Fibroblast of lung (primary cell): ENCODE results near the gene SMIM9. TPM values are rescaled to one million over a fixed set of nuclear protein-coding genes. Genes with fewer than 3 reads are reported as not detected.

Experiments
- DNase-seq, 2 donors: peaks; one replicate each; pipeline versions ENCODE4 v3.0.0 to v3.0.0-alpha.2; 2010; ENCODE audit warnings: low read depth in 2 of 2
- H2AFZ ChIP-seq: 2 replicates; pipeline ENCODE4 v1.5.1; 2012; ENCODE audit warnings: low read length, control low read depth, inconsistent platforms
- H3K27ac ChIP-seq: 2 replicates; pipeline ENCODE4 v1.5.1; 2011; ENCODE audit warnings: low read length, control low read depth; ENCODE audit not compliant: insufficient read depth
- H3K27me3 ChIP-seq: 2 replicates; pipeline ENCODE4 v1.5.1; 2011; ENCODE audit warnings: mild to moderate bottlenecking, low read length; ENCODE audit not compliant: control insufficient read depth, insufficient read depth
- H3K36me3 ChIP-seq: 2 replicates; pipeline ENCODE4 v1.5.1; 2011; ENCODE audit warnings: low read length; ENCODE audit not compliant: control insufficient read depth, insufficient read depth
- H3K4me1 ChIP-seq: 2 replicates; pipeline ENCODE4 v1.5.1; 2011; ENCODE audit warnings: low read length; ENCODE audit not compliant: control insufficient read depth, insufficient read depth; ENCODE audit errors: extremely low read depth
- H3K4me2 ChIP-seq: 2 replicates; pipeline ENCODE4 v1.5.1; 2011; ENCODE audit warnings: low read length, control low read depth; ENCODE audit not compliant: insufficient read depth; ENCODE audit errors: extremely low read depth
- H3K4me3 ChIP-seq, 4 experiments: fragments of 200-600 bp in 1 of 4; sonication (generic) in 1 of 4; replicated peaks in 1 of 4; 2 replicates each; pipeline ENCODE4 v1.5.1; 2011 to 2016; ENCODE audit warnings: low read length in 4 of 4, low read depth in 3 of 4, mild to moderate bottlenecking in 3 of 4, control low read depth in 2 of 4, inconsistent platforms in 1 of 4, mixed read lengths in 1 of 4; ENCODE audit not compliant: insufficient read depth in 1 of 4; ENCODE audit errors: control extremely low read depth in 1 of 4
- H3K79me2 ChIP-seq: 2 replicates; pipeline ENCODE4 v1.5.1; 2012; ENCODE audit warnings: mild to moderate bottlenecking, low read length, inconsistent platforms; ENCODE audit not compliant: control insufficient read depth, insufficient read depth
- H3K9ac ChIP-seq: 2 replicates; pipeline ENCODE4 v1.5.1; 2011; ENCODE audit warnings: mild to moderate bottlenecking, low read length, control low read depth; ENCODE audit not compliant: insufficient read depth
- H3K9me3 ChIP-seq: 2 replicates; pipeline ENCODE4 v1.5.1; 2012; ENCODE audit warnings: low read depth, low read length; ENCODE audit not compliant: control insufficient read depth, insufficient read depth
- H4K20me1 ChIP-seq: 2 replicates; pipeline ENCODE4 v1.5.1; 2011; ENCODE audit warnings: low read length; ENCODE audit not compliant: control insufficient read depth, insufficient read depth; ENCODE audit errors: extremely low read depth
- EZH2 ChIP-seq: IDR thresholded peaks from 2 replicates; pipeline ENCODE4 v1.5.1; 2012; ENCODE audit warnings: low read length, control low read depth, mild to moderate bottlenecking; ENCODE audit errors: missing control alignments
- polyA plus RNA-seq, 2 donors: library from polyadenylated mRNA; depleted of rRNA in 1 of 2; stranded (reverse) in 1 of 2; unstranded in 1 of 2; fragments of >200 nt; gene quantifications; 2 replicates each; pipeline ENCODE4 v1.2.1, GENCODE V29; 2011 to 2012; ENCODE audit warnings: missing spikeins in 1 of 2
- total RNA-seq: library from RNA; depleted of rRNA; stranded (reverse); fragments of >200 nt; gene quantifications from 2 replicates; pipeline ENCODE4 v1.2.1, GENCODE V29; 2014
- TF ChIP-seq, protein P1 (sequence below), 2 donors: IDR thresholded peaks in 1 of 2; conservative IDR thresholded peaks in 1 of 2; 1 replicate in 1 of 2; 2 replicates in 1 of 2; pipeline ENCODE4 v1.5.1; 2011 to 2012; ENCODE audit warnings: low read length in 2 of 2, control low read depth in 1 of 2, inconsistent platforms in 1 of 2, low read depth in 1 of 2, mild to moderate bottlenecking in 1 of 2

Gene SMIM9
- total and polyA plus RNA-seq, 2 donors (not counting 1 experiment from before 2014, with no cell fraction given) = not detected

DNA sequence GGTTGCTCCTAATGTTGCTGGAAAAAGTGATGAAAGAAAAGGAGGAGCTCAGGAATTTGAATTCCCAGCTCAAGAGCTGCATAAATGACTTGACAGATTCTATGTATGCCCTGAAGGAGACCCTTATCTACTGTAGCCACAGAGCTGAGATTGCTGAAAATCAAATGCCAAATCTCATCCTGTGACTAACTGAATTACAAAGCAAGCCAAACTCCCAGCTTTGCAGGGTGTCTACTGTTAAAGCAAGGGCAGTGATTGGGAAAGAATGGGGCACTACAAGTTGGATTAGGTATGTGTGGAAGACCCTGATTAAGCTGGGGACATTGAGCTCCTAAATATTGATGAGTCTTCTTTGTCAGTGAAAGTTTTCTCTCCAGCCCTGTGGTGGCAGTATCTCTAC, 20.8 kb upstream of the SMIM9 start:
- H3K36me3 ChIP-seq = no peaks in the 10 kb centered on the region
- no peaks in the 10 kb centered on the region for H3K27me3 ChIP-seq
- H4K20me1 ChIP-seq = no peaks in the 10 kb centered on the region
- H3K9ac ChIP-seq = no peak overlapping the region
- no peaks in the 10 kb centered on the region for H3K79me2 ChIP-seq
- H3K4me3 ChIP-seq = no peak overlapping the region
- TF ChIP-seq, protein P1, sequence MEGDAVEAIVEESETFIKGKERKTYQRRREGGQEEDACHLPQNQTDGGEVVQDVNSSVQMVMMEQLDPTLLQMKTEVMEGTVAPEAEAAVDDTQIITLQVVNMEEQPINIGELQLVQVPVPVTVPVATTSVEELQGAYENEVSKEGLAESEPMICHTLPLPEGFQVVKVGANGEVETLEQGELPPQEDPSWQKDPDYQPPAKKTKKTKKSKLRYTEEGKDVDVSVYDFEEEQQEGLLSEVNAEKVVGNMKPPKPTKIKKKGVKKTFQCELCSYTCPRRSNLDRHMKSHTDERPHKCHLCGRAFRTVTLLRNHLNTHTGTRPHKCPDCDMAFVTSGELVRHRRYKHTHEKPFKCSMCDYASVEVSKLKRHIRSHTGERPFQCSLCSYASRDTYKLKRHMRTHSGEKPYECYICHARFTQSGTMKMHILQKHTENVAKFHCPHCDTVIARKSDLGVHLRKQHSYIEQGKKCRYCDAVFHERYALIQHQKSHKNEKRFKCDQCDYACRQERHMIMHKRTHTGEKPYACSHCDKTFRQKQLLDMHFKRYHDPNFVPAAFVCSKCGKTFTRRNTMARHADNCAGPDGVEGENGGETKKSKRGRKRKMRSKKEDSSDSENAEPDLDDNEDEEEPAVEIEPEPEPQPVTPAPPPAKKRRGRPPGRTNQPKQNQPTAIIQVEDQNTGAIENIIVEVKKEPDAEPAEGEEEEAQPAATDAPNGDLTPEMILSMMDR (conservative IDR thresholded peaks at IDR 0.05 in 1 of 2, IDR thresholded peaks at IDR 0.05 in 1 of 2; ENCODE audit: low read depth in 1 of 2, low read length in 2 of 2) = no peak
- TF ChIP-seq EZH2 = no peak
- H3K4me2 ChIP-seq = no peak overlapping the region
- peak in 1 of 2 donors; percentile 20 for DNase-seq
- no peak overlapping the region for H3K27ac ChIP-seq
- H3K9me3 ChIP-seq = no peaks in the 10 kb centered on the region
- H3K4me1 ChIP-seq = no peaks in the 10 kb centered on the region
- H2AFZ ChIP-seq = no peak overlapping the region

DNA sequence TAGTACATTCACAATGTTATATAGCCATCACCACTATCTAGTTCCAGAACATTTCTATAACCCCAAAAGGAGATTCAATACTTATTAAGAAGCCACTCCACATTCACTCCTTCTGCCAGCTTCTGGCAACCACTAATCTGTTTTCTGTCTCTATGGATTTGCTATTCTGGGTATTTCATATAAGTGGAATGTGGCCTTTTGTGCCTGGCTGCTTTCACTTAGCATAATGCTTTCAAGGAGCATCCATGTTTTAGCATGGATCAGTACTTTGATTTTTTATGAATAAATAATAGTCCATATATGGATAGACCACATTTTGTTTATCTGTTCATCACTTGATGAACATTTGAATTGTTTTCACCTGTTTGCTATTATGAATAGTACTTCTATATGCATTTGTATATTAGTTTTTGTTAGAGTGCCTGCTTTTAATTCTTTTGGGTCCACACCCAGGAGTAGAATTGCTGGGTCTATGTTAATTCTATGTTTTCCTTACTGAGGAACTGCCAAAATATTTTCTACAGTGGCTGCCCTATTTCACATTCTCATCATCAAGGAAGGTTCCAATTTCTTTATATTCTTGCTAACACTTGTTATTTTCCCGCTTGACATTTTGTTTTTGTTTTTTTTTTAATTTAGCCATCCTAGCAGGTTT, 16.6 kb upstream of the SMIM9 start:
- H3K79me2 ChIP-seq = no peaks in the 10 kb centered on the region
- no peaks in the 10 kb centered on the region for H3K36me3 ChIP-seq
- no peaks in the 10 kb centered on the region for H3K9me3 ChIP-seq
- no peak overlapping the region for H3K4me2 ChIP-seq
- no peak overlapping the region for H3K27ac ChIP-seq
- H3K4me1 ChIP-seq = no peaks in the 10 kb centered on the region
- H4K20me1 ChIP-seq = no peaks in the 10 kb centered on the region
- H3K27me3 ChIP-seq = no peaks in the 10 kb centered on the region
- H3K4me3 ChIP-seq = no peak overlapping the region
- no peak for DNase-seq
- TF ChIP-seq, protein P1 (conservative IDR thresholded peaks at IDR 0.05 in 1 of 2, IDR thresholded peaks at IDR 0.05 in 1 of 2; ENCODE audit: low read depth in 1 of 2, low read length in 2 of 2) = no peak
- TF ChIP-seq EZH2 = no peak
- H3K9ac ChIP-seq = no peak overlapping the region
- H2AFZ ChIP-seq = no peak overlapping the region

DNA sequence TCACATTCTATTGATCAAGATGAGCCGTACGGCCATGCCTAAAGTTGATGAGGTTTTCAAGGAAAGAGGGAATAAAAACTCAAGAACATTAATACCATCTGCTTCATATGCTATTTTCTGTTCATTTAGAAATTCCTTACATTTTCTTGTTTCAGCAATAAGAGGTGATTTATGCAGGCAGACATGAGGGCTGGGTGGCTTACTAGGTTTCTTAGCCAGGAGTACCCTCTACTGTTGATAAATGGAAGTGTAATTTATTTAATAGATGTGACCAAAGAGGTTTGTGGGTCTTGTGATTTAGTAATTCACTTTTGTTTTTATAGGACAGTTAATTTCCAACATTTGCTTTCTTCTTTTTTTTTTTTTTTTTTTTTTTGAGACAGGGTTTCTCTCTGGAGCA, 6.4 kb upstream of the SMIM9 start:
- Histone ChIP-seq H3K9me3 (no peaks in the 10 kb centered on the region), H3K36me3 (no peaks in the 10 kb centered on the region), H3K4me2 (no peak overlapping the region), H3K9ac (no peak overlapping the region), H2AFZ (no peak overlapping the region), H3K4me1 (no peaks in the 10 kb centered on the region), H3K27ac (no peak overlapping the region), H3K79me2 (no peaks in the 10 kb centered on the region), H4K20me1 (no peaks in the 10 kb centered on the region), H3K4me3 (no peak overlapping the region), H3K27me3 (no peaks in the 10 kb centered on the region)
- peak; percentile 38 to 75 for DNase-seq
- no peak for TF ChIP-seq EZH2
- TF ChIP-seq, protein P1 (conservative IDR thresholded peaks at IDR 0.05 in 1 of 2, IDR thresholded peaks at IDR 0.05 in 1 of 2; ENCODE audit: low read depth in 1 of 2, low read length in 2 of 2) = peak; percentile 24 to 37
